ENCODE results near the gene HHIP.

The HHIP gene

GRCh38 chr4:144645631-144646522 is at the start of gene HHIP:
HHIP (plus strand) TSS chr4:144646156; CDS start chr4:144646676, 520 bp downstream.
- DNase-seq (ENCODE audit: low read depth, low spot score) = no peak

GRCh38 chr4:144597171-144597570 is 48.8 kb upstream of the HHIP start:
- no peak for DNase-seq (ENCODE audit: low read depth, low spot score)

GRCh38 chr4:144599621-144600020 is 46.3 kb upstream of the HHIP start:
- DNase-seq (ENCODE audit: low read depth, low spot score) = no peak

- no peak for DNase-seq (ENCODE audit: low read depth, low spot score)
Observed at GRCh38 chr4:144611850-144612249, 34.1 kb upstream of the HHIP start.

GRCh38 chr4:144614850-144615585 is 30.9 kb upstream of the HHIP start:
- no peak for DNase-seq (ENCODE audit: low read depth, low spot score)

- DNase-seq (ENCODE audit: low read depth, low spot score) = no peak
Observed at GRCh38 chr4:144621681-144622080, 24.3 kb upstream of the HHIP start.

- no peak for DNase-seq (ENCODE audit: low read depth, low spot score)
Observed at GRCh38 chr4:144627663-144628076, 18.3 kb upstream of the HHIP start.

- no peak for DNase-seq (ENCODE audit: low read depth, low spot score)
Observed at GRCh38 chr4:144633215-144633614, 12.7 kb upstream of the HHIP start.

- no peak for DNase-seq (ENCODE audit: low read depth, low spot score)
Observed at GRCh38 chr4:144634978-144635747, 10.8 kb upstream of the HHIP start.

- DNase-seq (ENCODE audit: low read depth, low spot score) = no peak
Observed at GRCh38 chr4:144644368-144645101, 1.4 kb upstream of the HHIP start.

- DNase-seq (ENCODE audit: low read depth, low spot score) = no peak
Observed at GRCh38 chr4:144645102-144645630, 790 bp upstream of the HHIP start.

GRCh38 chr4:144646523-144647094 is 653 bp downstream of the HHIP start:
- no peak for DNase-seq (ENCODE audit: low read depth, low spot score)

- no peak for DNase-seq (ENCODE audit: low read depth, low spot score)
Observed at GRCh38 chr4:144647095-144647561, 1.2 kb downstream of the HHIP start.

GRCh38 chr4:144647590-144647989 is 1.6 kb downstream of the HHIP start:
- no peak for DNase-seq (ENCODE audit: low read depth, low spot score)

GRCh38 chr4:144648042-144648441 is 2.1 kb downstream of the HHIP start:
- DNase-seq (ENCODE audit: low read depth, low spot score) = no peak

GRCh38 chr4:144649646-144650045 is 3.7 kb downstream of the HHIP start:
- no peak for DNase-seq (ENCODE audit: low read depth, low spot score)

GRCh38 chr4:144650311-144651005 is 4.5 kb downstream of the HHIP start:
- no peak for DNase-seq (ENCODE audit: low read depth, low spot score)

GRCh38 chr4:144653781-144654545 is 8.0 kb downstream of the HHIP start:
- no peak for DNase-seq (ENCODE audit: low read depth, low spot score)

GRCh38 chr4:144655491-144655890 is 9.5 kb downstream of the HHIP start:
- DNase-seq (ENCODE audit: low read depth, low spot score) = no peak

Data from smooth muscle cell of the brain vasculature (primary cell).